Natural killer cell (primary cell): Measurements from ENCODE around the gene FBXW10B. TPM values are rescaled to one million over a fixed set of nuclear protein-coding genes. Genes with fewer than 3 reads are reported as not detected.

Source experiments
- total RNA-seq, 4 donors: library from RNA; stranded (reverse); fragments of 120-200 nt in 1 of 4; gene quantifications; one replicate each; pipeline versions ENCODE4 v1.2.3 to v1.2.4, GENCODE V29; 2013 to 2022

Gene FBXW10B
- total RNA-seq, 3 donors from 2014 or later (not counting 1 experiment from before 2014, with no cell fraction given), result 0.79 TPM; not detected in 2

Other genes with a start within 250 kb of the FBXW10B start
- 10 to 100 TPM in 2 of 3 donors, 1 to 10 TPM in 1; 5.5 to 14.0 (median 11.8) TPM for gene CDRT4, start 152.1 kb downstream of the FBXW10B start, total RNA-seq
- 10 to 100 TPM; 28.2 to 45.4 (median 40.4) TPM for gene TVP23C, start 56.2 kb downstream of the FBXW10B start, total RNA-seq
- gene TRIM16, start 64.6 kb upstream of the FBXW10B start, total RNA-seq, result 1 to 10 TPM; 2.4 to 4.7 (median 3.8) TPM
- 10 to 100 TPM; 14.9 to 20.8 (median 18.8) TPM for gene ZNF286A, start 80.0 kb upstream of the FBXW10B start, total RNA-seq
- not detected for gene TBC1D26, start 112.6 kb upstream of the FBXW10B start, total RNA-seq